Stimulated activated naive CD4-positive, alpha-beta T cell (primary cell): ENCODE results near the gene SH3PXD2A.

Source experiments
- DNase-seq, 6 experiments: peaks; one replicate each; lab custom pipeline; 2025; lab: John Stamatoyannopoulos, UW

The SH3PXD2A gene

GRCh38 chr10:103812004-103812403 lies 43.4 kb downstream of the SH3PXD2A start:
- DNase-seq = no peak

DNA sequence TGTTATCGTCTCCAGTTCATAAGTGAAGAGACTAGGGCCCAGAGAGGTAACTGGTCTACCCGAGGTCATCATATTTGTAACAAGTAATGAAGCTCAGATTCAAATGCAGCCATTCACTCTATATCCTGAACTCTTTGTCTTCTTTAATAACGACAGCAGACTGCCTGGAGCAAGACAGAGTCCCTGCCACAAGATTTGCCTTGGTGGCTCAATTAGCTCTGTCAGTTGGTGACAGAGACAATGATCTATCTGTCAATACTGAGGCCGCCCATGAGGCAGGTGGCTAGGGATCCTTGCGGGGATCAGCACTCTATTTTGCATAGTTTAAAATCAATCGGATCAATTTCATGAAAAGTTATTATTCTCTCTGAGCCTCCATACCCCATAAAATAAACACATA lies 43.9 kb downstream of the SH3PXD2A start:
- DNase-seq = no peak

DNA sequence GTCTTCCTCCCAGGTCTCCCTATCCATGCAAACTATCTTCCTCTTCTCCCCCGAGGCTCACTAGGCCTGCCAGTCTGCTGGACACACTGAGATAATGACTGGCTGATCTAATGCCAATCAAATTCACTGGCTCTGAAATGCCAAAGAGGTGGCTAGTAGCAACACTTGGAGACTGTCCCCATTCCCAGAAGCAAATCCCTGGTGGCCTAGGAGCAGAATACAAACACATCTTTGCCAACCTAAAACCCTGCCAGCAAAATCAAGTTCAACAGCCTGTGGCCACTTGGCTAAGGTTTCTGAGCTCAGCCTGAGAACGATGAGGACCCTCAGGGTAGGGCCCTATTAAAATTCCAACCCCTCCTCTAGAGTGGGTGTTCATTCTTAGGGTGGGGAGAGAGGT lies 46.6 kb downstream of the SH3PXD2A start:
- no peak for DNase-seq

DNA sequence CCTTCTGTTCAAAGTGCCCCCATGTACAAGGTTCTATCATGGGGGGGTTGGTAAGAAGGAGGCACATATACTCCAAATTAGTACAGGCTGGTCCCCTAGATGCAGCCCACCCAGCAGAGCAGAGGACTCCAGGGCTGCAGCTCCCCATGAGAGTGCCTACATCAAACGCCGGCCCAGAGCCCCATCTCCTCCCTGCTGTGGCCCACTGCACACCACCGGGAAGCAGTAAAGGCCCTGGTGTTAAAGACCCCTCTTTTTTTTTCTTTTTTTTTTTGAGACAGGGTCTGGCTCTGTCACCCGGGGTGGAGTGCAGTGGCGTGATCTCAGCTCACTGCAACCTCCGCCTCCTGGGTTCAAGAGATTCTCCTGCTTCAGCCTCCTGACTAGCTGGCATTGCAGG lies 47.4 kb downstream of the SH3PXD2A start:
- DNase-seq = no peak

GRCh38 chr10:103806395-103807187 lies 48.8 kb downstream of the SH3PXD2A start:
- DNase-seq = no peak

GRCh38 chr10:103805781-103806180 lies 49.6 kb downstream of the SH3PXD2A start:
- DNase-seq = no peak

DNA sequence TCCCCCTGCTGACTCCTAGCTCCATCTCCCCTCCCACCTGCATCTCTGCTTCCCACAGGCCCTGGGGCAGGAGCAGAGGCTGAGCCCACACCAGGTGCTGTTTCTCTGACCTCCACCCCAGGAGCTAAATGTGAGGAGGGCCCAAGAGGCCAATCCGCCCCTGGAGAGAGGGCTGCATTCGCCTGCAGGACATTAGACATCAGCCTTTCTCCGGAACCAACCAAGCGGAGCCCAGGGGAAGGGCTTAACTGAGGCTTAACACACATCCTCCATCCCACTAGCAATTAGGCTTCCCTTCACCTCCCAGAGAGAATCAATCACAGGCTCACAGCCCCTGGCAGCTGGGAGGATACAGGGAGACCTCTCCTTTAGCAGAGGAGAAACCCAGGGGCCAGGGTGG lies 50.5 kb downstream of the SH3PXD2A start:
- no peak for DNase-seq

DNA sequence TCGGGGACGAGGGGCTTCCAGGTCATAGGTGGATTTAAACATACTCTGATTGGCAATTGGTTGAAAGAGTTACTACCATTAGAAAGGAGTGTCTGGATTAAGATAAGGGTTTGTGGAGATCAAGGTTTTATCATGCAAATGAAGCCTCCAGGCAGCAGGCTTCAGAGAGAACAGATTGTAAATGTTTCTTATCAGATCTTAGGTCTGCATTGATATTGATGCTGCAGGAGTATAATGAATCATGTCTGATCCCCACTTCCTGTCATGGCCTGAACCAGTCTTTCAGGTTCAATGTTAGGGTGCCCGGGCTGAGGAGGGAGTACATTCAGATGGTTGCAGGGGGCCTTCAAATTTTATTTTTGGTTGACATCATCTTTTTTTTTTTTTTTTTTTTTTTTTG lies 51.4 kb downstream of the SH3PXD2A start:
- DNase-seq = peak in 3 of 6 experiments; percentile 22 to 31 (median 28)

DNA sequence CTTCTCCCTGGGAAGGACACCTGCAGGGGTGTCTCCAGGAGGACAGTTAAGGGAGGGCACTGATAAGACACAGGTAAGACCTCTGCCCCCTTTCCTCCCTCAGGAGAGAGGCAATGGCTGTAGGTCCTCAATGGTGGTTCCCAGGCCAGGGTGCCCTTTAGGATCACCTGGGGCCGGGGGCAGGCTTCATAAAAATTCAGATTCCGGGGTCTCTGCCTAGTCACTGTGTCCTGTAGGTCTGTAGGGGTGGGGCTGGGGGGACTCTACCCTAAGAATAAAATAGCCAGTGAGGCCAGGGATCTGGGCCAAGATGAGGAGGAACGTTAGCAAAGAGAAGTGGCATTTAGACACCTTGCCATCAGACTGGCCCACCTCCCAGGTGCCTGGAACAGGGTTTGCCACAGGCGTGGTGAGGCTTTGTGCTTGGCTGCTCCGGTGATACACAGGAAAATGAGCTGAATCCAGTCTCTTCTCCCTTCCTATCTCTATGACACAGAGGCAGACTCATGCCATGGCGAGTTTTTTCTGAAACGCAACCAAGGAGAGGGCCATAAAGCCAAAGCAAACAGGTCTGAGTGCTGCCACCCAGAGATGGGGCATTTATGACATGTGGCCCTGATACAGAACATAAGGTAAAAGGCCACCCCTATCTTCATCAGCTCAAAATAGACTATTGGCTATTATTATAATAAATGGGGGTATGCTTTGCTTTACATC lies 52.6 kb downstream of the SH3PXD2A start:
- DNase-seq = no peak

- no peak for DNase-seq
Measured at GRCh38 chr10:103802081-103802480, 53.3 kb downstream of the SH3PXD2A start.

- peak in 1 of 6 experiments; percentile 11 for DNase-seq
Measured at GRCh38 chr10:103800789-103801540, 54.4 kb downstream of the SH3PXD2A start.

DNA sequence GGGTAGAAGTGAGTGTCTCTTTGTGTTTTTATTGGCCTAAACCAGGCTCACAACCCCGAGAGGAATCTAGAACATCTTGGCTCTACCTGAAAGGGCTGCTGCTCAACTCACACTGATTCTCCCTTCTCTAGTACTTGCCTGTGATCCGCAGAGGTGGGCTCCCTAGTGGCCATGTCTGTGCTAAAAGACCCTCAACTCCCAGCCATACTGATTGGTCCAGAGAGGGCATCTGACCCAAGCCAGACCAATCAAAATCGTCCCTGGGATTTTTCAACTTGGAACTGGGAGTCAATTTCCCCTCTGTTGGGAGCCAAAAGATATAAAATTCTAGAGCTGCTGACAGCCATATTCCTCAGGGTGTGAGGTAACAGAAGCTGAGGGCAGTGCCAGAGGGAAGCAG lies 55.3 kb downstream of the SH3PXD2A start:
- DNase-seq = no peak

GRCh38 chr10:103799341-103799740 lies 56.0 kb downstream of the SH3PXD2A start:
- DNase-seq = no peak

DNA sequence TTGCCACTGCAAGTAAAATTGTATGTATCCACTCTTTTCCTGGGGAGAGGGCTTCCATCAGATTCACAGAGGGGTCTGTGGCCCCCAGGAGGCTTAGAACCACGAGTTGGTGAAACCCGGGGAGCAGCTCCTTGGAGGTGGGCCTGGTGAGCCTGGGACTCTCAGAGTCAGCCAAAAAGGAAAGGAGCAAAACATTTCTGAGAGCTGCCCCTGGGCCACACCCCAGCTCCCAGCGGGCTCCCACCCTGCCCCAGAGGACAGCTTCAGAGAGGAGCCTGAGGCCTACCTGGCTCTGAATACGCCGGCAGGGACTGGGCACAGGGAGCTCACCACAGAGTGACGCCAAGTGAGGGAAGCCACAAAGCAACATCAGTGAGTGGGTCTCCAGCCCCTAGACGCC lies 56.9 kb downstream of the SH3PXD2A start:
- DNase-seq = no peak

DNA sequence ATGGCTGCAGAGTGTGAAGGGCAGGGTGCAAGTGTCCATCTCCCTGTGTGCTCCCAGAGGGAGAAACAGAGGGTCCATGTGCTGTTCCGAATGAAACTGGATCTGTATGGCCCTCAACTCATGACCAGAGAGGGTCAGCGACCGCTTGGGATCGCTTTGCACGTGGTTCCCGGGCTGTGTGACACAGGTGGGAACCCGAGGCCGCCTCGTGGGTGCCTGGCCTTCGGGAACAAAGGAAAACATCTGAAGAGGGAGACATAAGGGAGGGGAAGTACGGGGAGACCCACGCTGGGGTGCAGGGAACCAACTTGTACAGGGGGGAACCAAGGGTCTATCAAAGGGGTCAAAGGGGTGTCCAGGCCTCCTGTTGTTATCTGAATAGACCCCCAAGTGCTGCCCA lies 57.5 kb downstream of the SH3PXD2A start:
- DNase-seq = no peak

DNA sequence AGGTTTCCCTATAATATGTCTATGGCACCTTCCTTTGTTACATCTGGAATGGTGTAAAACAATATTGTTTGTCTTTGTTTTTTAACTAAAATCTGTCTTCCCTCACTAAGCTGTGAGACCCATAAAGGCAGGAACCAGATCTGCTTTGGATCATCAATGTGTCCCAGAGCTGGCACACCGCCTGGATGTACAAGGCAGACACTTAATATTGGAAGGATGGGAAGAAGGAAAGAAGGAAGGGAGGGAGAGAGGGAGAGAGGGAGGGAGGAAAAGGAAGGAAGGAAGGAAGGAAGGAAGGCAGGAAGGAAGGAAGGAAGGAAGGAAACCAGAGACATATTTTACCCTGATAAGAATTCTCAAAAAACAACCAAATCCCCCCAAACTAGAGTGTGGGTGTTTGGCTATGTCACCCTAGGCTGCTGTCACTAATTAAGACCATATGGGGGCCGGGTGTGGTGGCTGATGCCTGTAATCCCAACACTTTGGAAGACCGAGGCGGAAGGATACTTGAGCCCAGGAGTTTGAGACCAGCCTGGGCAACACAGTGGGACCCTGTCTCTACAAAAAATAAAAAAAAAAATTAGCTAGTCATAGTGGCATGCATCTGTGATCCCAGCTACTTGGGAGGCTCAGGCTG lies 59.6 kb downstream of the SH3PXD2A start:
- no peak for DNase-seq

DNA sequence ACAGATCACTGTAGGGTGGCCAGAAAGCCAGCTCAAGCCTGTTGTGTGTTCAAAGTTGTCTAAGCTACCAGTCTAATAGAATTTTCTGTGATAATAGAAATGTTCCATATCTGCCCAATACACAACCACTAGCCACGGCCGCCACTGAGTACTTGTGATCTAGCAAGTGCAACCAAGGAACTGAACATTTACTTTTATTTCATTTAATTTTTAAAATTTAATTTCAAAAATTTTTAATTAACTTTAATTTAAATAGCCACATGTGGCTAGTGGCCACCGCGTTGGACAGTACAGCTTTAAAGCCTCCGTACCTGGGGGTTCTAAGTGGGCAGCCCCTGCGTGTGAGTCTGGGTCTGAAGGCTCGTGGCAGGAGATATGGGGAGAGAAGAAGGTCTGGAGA lies 60.4 kb downstream of the SH3PXD2A start:
- no peak for DNase-seq

- no peak for DNase-seq
Measured at GRCh38 chr10:103793920-103794883, 61.2 kb downstream of the SH3PXD2A start.

- no peak for DNase-seq
Measured at GRCh38 chr10:103793429-103793828, 61.9 kb downstream of the SH3PXD2A start.

GRCh38 chr10:103792547-103792946 lies 62.8 kb downstream of the SH3PXD2A start:
- DNase-seq = no peak

DNA sequence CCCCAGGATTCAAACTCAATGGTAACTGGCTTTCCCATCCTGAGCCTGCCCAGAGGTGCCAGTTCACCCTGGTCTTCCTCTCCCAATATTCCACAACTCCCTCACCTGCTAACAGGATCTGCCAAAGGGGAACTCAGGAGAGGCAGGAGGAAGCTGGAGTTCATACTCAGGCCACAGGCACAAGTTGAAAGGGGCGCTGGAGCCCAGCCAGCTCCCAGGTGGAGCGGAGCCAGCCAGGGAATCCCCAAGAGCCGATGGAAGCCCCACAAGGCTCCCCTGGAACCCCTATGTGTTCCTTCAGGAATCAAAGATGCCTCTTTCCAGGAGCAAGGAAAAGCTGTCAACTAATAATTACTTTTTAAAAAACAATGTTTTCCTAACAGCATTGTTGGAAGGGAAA lies 63.5 kb downstream of the SH3PXD2A start:
- no peak for DNase-seq
